KMS-11 (cell line): Measurements from ENCODE around the gene IRF2BP2.

Experiments used
- H2AFZ ChIP-seq: fragments of 200-600 bp; sonication (generic); 2 replicates; pipeline ENCODE4 v1.6.1; 2016; ENCODE audit warnings: antibody characterized with exemption, mixed run types, low read depth
- H3K27ac ChIP-seq: fragments of 200-600 bp; sonication (generic); 2 replicates; pipeline ENCODE4 v1.6.1; 2016; ENCODE audit warnings: mild to moderate bottlenecking, mixed run types
- H3K27me3 ChIP-seq: fragments of 200-600 bp; sonication (generic); 2 replicates; pipeline ENCODE4 v1.6.1; 2017; ENCODE audit warnings: mild to moderate bottlenecking, low read depth, mixed run types, moderate library complexity; ENCODE audit not compliant: insufficient read depth
- H3K36me3 ChIP-seq: fragments of 200-600 bp; sonication (generic); 2 replicates; pipeline ENCODE4 v1.6.1; 2017; ENCODE audit warnings: mild to moderate bottlenecking, mixed run types; ENCODE audit not compliant: insufficient read depth
- H3K4me1 ChIP-seq: fragments of 200-600 bp; sonication (generic); 2 replicates; pipeline ENCODE4 v1.6.1; 2016; ENCODE audit warnings: mild to moderate bottlenecking, low read depth, mixed run types; ENCODE audit not compliant: poor library complexity, severe bottlenecking
- H3K4me2 ChIP-seq: fragments of 200-600 bp; sonication (generic); 2 replicates; pipeline ENCODE4 v1.7.0; 2016; ENCODE audit warnings: mild to moderate bottlenecking, mixed run types
- H3K4me3 ChIP-seq: fragments of 200-600 bp; sonication (generic); IDR thresholded peaks from 2 replicates; pipeline ENCODE4 v1.6.1; 2017; ENCODE audit warnings: low read depth, low read length, mixed read lengths; ENCODE audit not compliant: insufficient read depth
- H3K79me2 ChIP-seq: fragments of 200-600 bp; sonication (generic); 2 replicates; pipeline ENCODE4 v1.6.1; 2016; ENCODE audit warnings: low read depth, mixed run types; ENCODE audit not compliant: insufficient read depth
- H3K9ac ChIP-seq: fragments of 200-600 bp; sonication (generic); 2 replicates; pipeline ENCODE4 v1.6.1; 2016; ENCODE audit warnings: mild to moderate bottlenecking, mixed run types
- H4K20me1 ChIP-seq: fragments of 200-600 bp; sonication (generic); 2 replicates; pipeline ENCODE4 v1.6.1; 2016; ENCODE audit warnings: mild to moderate bottlenecking, mixed run types; ENCODE audit not compliant: insufficient read depth
- CTCF ChIP-seq: fragments of 200-600 bp; sonication (generic); conservative IDR thresholded peaks from 2 replicates; pipeline ENCODE4 v1.6.1; 2017; ENCODE audit warnings: low read depth, mild to moderate bottlenecking, antibody characterized with exemption, low read length, moderate library complexity, mixed read lengths

The IRF2BP2 gene

GRCh38 chr1:234556245-234556943 is 53.6 kb downstream of the IRF2BP2 start:
- Histone ChIP-seq H3K9ac (no peak overlapping the region), H3K27ac (no peak overlapping the region), H3K4me1 (no peaks in the 10 kb centered on the region), H3K4me3 (no peak overlapping the region), H4K20me1 (no peaks in the 10 kb centered on the region), H3K27me3 (no peaks in the 10 kb centered on the region), H3K4me2 (no peak overlapping the region), H3K79me2 (no peaks in the 10 kb centered on the region), H2AFZ (no peak overlapping the region), H3K36me3 (no peaks in the 10 kb centered on the region)
- TF ChIP-seq CTCF = no peak

GRCh38 chr1:234555390-234556024 is 54.5 kb downstream of the IRF2BP2 start:
- no peak overlapping the region for H3K4me2 ChIP-seq
- H3K36me3 ChIP-seq = no peaks in the 10 kb centered on the region
- H3K79me2 ChIP-seq = no peaks in the 10 kb centered on the region
- H4K20me1 ChIP-seq = no peaks in the 10 kb centered on the region
- H3K27me3 ChIP-seq = no peaks in the 10 kb centered on the region
- H2AFZ ChIP-seq = no peak overlapping the region
- no peaks in the 10 kb centered on the region for H3K4me1 ChIP-seq
- no peak overlapping the region for H3K4me3 ChIP-seq
- no peak overlapping the region for H3K27ac ChIP-seq
- TF ChIP-seq CTCF = no peak
- no peak overlapping the region for H3K9ac ChIP-seq

GRCh38 chr1:234554698-234555311 is 55.2 kb downstream of the IRF2BP2 start:
- no peak for TF ChIP-seq CTCF
- Histone ChIP-seq H3K4me3 (no peak overlapping the region), H4K20me1 (no peaks in the 10 kb centered on the region), H3K27ac (no peak overlapping the region), H3K4me2 (no peak overlapping the region), H3K4me1 (no peaks in the 10 kb centered on the region), H3K79me2 (no peaks in the 10 kb centered on the region), H2AFZ (no peak overlapping the region), H3K9ac (no peak overlapping the region), H3K27me3 (no peaks in the 10 kb centered on the region), H3K36me3 (no peaks in the 10 kb centered on the region)
